ENCODE data around the gene SRBD1. TPM values are rescaled to one million over a fixed set of nuclear protein-coding genes. Genes with fewer than 3 reads are reported as not detected.

Gene SRBD1
- total RNA-seq, 1 experiment from 2014 or later, result 20.6 TPM

DNA sequence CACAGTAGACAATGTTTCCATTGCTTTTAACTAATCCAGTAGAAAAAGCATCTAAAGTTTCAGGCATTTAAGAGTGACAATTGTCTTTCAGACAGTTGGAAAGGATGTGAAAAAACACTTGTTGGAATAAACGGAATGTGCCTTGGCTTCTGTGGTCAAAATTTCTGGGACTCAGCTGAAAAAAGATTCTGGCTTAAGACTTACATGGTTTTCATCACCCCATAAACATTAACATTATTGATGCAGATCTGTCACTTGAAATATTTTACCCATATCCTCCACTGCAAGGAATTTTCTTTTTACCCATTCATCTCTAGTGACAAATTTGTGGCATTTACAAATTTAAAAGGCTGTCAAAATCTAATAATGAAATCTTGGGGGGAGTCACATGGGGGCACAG lies 166.0 kb downstream of the SRBD1 start:
- H3K9me2 ChIP-seq (ENCODE audit: insufficient read depth), result no peaks in the 10 kb centered on the region
- no peak overlapping the region for H3K9ac ChIP-seq (ENCODE audit: low read length)
- no peak overlapping the region for H2AFZ ChIP-seq (ENCODE audit: low read depth, low read length, poor library complexity, severe bottlenecking)
- ChIA-PET RAD21 (ENCODE audit: low non-redundant PET in 1 of 2, low total read pairs in 2 of 2, uncharacterized antibody in 2 of 2, unreplicated experiment in 2 of 2) (no interaction called here), CTCF (no interaction called here), POLR2A (no interaction called here)
- TF ChIP-seq SIN3A (IDR thresholded peaks at IDR 0.05; ENCODE audit: low read depth) (no peak), EZH2 (IDR thresholded peaks at IDR 0.05) (no peak), YY1 (IDR thresholded peaks at IDR 0.05; ENCODE audit: extremely low read depth, insufficient replicate concordance, low read depth, low read length) (no peak), RAD21 (IDR thresholded peaks at IDR 0.05; ENCODE audit: low read depth) (no peak), CEBPB (IDR thresholded peaks at IDR 0.05; ENCODE audit: low read depth) (no peak), FOSL1 (IDR thresholded peaks at IDR 0.05; ENCODE audit: low read depth) (no peak), EZH2phosphoT487 (IDR thresholded peaks at IDR 0.05; ENCODE audit: borderline replicate concordance) (no peak), ELF1 (IDR thresholded peaks at IDR 0.05; ENCODE audit: borderline replicate concordance, low read depth) (no peak), CBX3 (IDR thresholded peaks at IDR 0.05; ENCODE audit: low read depth) (no peak), EGR1 (IDR thresholded peaks at IDR 0.05; ENCODE audit: low read depth) (no peak), SRF (IDR thresholded peaks at IDR 0.05; ENCODE audit: low read depth) (no peak), POLR2A (IDR thresholded peaks at IDR 0.05; ENCODE audit: borderline replicate concordance, extremely low read depth, insufficient read depth, insufficient read length) (no peak), CTCF (IDR thresholded peaks at IDR 0.05 in 2 of 3, conservative IDR thresholded peaks at IDR 0.05 in 1 of 3; ENCODE audit: borderline replicate concordance in 1 of 3, insufficient read depth in 1 of 3, low read depth in 2 of 3, low read length in 2 of 3) (no peak)
- TF ChIP-seq, protein P1, sequence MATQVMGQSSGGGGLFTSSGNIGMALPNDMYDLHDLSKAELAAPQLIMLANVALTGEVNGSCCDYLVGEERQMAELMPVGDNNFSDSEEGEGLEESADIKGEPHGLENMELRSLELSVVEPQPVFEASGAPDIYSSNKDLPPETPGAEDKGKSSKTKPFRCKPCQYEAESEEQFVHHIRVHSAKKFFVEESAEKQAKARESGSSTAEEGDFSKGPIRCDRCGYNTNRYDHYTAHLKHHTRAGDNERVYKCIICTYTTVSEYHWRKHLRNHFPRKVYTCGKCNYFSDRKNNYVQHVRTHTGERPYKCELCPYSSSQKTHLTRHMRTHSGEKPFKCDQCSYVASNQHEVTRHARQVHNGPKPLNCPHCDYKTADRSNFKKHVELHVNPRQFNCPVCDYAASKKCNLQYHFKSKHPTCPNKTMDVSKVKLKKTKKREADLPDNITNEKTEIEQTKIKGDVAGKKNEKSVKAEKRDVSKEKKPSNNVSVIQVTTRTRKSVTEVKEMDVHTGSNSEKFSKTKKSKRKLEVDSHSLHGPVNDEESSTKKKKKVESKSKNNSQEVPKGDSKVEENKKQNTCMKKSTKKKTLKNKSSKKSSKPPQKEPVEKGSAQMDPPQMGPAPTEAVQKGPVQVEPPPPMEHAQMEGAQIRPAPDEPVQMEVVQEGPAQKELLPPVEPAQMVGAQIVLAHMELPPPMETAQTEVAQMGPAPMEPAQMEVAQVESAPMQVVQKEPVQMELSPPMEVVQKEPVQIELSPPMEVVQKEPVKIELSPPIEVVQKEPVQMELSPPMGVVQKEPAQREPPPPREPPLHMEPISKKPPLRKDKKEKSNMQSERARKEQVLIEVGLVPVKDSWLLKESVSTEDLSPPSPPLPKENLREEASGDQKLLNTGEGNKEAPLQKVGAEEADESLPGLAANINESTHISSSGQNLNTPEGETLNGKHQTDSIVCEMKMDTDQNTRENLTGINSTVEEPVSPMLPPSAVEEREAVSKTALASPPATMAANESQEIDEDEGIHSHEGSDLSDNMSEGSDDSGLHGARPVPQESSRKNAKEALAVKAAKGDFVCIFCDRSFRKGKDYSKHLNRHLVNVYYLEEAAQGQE (IDR thresholded peaks at IDR 0.05; ENCODE audit: low read depth), result no peak
- TF ChIP-seq, protein P2, sequence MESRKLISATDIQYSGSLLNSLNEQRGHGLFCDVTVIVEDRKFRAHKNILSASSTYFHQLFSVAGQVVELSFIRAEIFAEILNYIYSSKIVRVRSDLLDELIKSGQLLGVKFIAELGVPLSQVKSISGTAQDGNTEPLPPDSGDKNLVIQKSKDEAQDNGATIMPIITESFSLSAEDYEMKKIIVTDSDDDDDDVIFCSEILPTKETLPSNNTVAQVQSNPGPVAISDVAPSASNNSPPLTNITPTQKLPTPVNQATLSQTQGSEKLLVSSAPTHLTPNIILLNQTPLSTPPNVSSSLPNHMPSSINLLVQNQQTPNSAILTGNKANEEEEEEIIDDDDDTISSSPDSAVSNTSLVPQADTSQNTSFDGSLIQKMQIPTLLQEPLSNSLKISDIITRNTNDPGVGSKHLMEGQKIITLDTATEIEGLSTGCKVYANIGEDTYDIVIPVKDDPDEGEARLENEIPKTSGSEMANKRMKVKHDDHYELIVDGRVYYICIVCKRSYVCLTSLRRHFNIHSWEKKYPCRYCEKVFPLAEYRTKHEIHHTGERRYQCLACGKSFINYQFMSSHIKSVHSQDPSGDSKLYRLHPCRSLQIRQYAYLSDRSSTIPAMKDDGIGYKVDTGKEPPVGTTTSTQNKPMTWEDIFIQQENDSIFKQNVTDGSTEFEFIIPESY (IDR thresholded peaks at IDR 0.05; ENCODE audit: extremely low read depth, insufficient replicate concordance, low read length), result no peak
- H3K4me2 ChIP-seq (ENCODE audit: low read length), result no peak overlapping the region
- H4K20me1 ChIP-seq (ENCODE audit: insufficient read depth), result no peaks in the 10 kb centered on the region
- no peaks in the 10 kb centered on the region for H3K79me2 ChIP-seq (ENCODE audit: insufficient read depth, low read length)
- no peak overlapping the region for H3K27ac ChIP-seq (ENCODE audit: low read depth, low read length)
- H3K9me3 ChIP-seq (ENCODE audit: control insufficient read depth in 1 of 2, insufficient read depth in 1 of 2, low read depth in 1 of 2, low read length in 2 of 2), result no peaks in the 10 kb centered on the region
- no peaks in the 10 kb centered on the region for H3K36me3 ChIP-seq (ENCODE audit: control insufficient read depth in 1 of 2, insufficient read depth in 2 of 2, low read length in 2 of 2)
- no TSS peak for BruUV-seq (replicated peaks)
- H3K27me3 ChIP-seq (ENCODE audit: insufficient read depth, low read length), result no peaks in the 10 kb centered on the region
- no peak for DNase-seq (ENCODE audit: low read depth, low spot score)
- intact Hi-C loops (cut with micrococcal nuclease), result no loop called here
- no peak overlapping the region for H3K4me3 ChIP-seq (replicated peaks in 1 of 2; ENCODE audit: low read depth in 1 of 2, low read length in 2 of 2)
- H3K4me1 ChIP-seq (ENCODE audit: control insufficient read depth in 1 of 2, insufficient read depth in 2 of 2, low read length in 2 of 2), result no peaks in the 10 kb centered on the region
- no peak for ATAC-seq

Data from HCT116 (cell line).